HepG2 (cell line): ENCODE measurements around the gene GPRC5D. TPM values are rescaled to one million over a fixed set of nuclear protein-coding genes. Genes with fewer than 3 reads are reported as not detected.

Source experiments
- ATF7 ChIP-seq, 2 experiments: fragments of 450-650 bp in 1 of 2; sonication (generic) in 1 of 2; formaldehyde crosslinking in 1 of 2; IDR thresholded peaks; 2 replicates each; pipeline versions ENCODE4 v1.4.0 to v1.6.1; 2016 to 2020; ENCODE audit warnings: antibody characterized with exemption in 1 of 2, mild to moderate bottlenecking in 1 of 2, missing genetic modification reagents in 1 of 2
- CENPX ChIP-seq: sonication (generic); formaldehyde crosslinking; IDR thresholded peaks from 2 replicates; pipeline ENCODE4 v1.9.0; 2021; ENCODE audit warnings: mild to moderate bottlenecking, missing genetic modification reagents, moderate library complexity
- CREBL2 ChIP-seq: sonication (generic); formaldehyde crosslinking; IDR thresholded peaks from 2 replicates; pipeline ENCODE4 v1.8.1; 2023; ENCODE audit warnings: missing genetic modification reagents, mild to moderate bottlenecking, borderline replicate concordance
- GLI4 ChIP-seq: sonication (generic); formaldehyde crosslinking; IDR thresholded peaks from 2 replicates; pipeline ENCODE4 v1.5.1; 2020; ENCODE audit warnings: missing genetic modification reagents, mild to moderate bottlenecking, moderate library complexity, borderline replicate concordance
- HES4 ChIP-seq: sonication (generic); formaldehyde crosslinking; IDR thresholded peaks from 2 replicates; pipeline ENCODE4 v1.9.0; 2021; ENCODE audit warnings: mild to moderate bottlenecking, missing genetic modification reagents, borderline replicate concordance
- KLF11 ChIP-seq: IDR thresholded peaks from 2 replicates; pipeline ENCODE4 v1.6.1; 2016; ENCODE audit warnings: missing compliant biosample characterization
- PAWR ChIP-seq: sonication (generic); formaldehyde crosslinking; IDR thresholded peaks from 2 replicates; pipeline ENCODE4 v1.4.0; 2020; ENCODE audit warnings: missing genetic modification reagents, mild to moderate bottlenecking, borderline replicate concordance
- RELA ChIP-seq: sonication (generic); formaldehyde crosslinking; IDR thresholded peaks from 2 replicates; pipeline ENCODE4 v1.4.0; 2020; ENCODE audit warnings: missing genetic modification reagents
- SAP130 ChIP-seq: IDR thresholded peaks from 2 replicates; pipeline ENCODE4 v1.6.1; 2016; ENCODE audit warnings: low read depth
- TFE3 ChIP-seq: IDR thresholded peaks from 2 replicates; pipeline ENCODE4 v1.6.1; 2016
- THAP11 ChIP-seq: IDR thresholded peaks from 2 replicates; pipeline ENCODE4 v1.6.1; 2016; ENCODE audit warnings: missing biosample characterization, missing genetic modification reagents
- YEATS2 ChIP-seq: sonication (generic); formaldehyde crosslinking; IDR thresholded peaks from 2 replicates; pipeline ENCODE4 v1.4.0; 2020; ENCODE audit warnings: missing genetic modification reagents, borderline replicate concordance
- ZNF282 ChIP-seq: fragments of 450-650 bp; IDR thresholded peaks from 2 replicates; pipeline ENCODE4 v1.6.1; 2018; ENCODE audit not compliant: partially characterized antibody
- ZNF674 ChIP-seq: sonication (generic); formaldehyde crosslinking; IDR thresholded peaks from 2 replicates; pipeline ENCODE4 v1.5.0; 2020; ENCODE audit warnings: low read depth, mild to moderate bottlenecking, missing genetic modification reagents
- ZNF747 ChIP-seq: sonication (generic); formaldehyde crosslinking; IDR thresholded peaks from 2 replicates; pipeline ENCODE4 v1.8.1; 2023; ENCODE audit warnings: missing genetic modification reagents, mild to moderate bottlenecking, borderline replicate concordance
- ZNF792 ChIP-seq: IDR thresholded peaks from 2 replicates; pipeline ENCODE4 v1.6.1; 2016
- ZNF841 ChIP-seq: sonication (generic); formaldehyde crosslinking; IDR thresholded peaks from 2 replicates; pipeline ENCODE4 v1.8.1; 2023; ENCODE audit warnings: missing genetic modification reagents, borderline replicate concordance
- ZNF850 ChIP-seq: sonication (generic); formaldehyde crosslinking; conservative IDR thresholded peaks from 2 replicates; pipeline ENCODE4 v1.9.0; 2021; ENCODE audit warnings: mild to moderate bottlenecking, missing genetic modification reagents
- ZNF891 ChIP-seq: sonication (generic); formaldehyde crosslinking; IDR thresholded peaks from 2 replicates; pipeline ENCODE4 v1.5.0; 2020; ENCODE audit warnings: mild to moderate bottlenecking, missing genetic modification reagents
- polyA plus RNA-seq, 8 experiments: library from polyadenylated mRNA; depleted of rRNA in 3 of 8; stranded (reverse) in 7 of 8; unstranded in 1 of 8; fragments of >200 nt; fragmentation: Illumina TruSeq in 4 of 8; extraction: Trizol in 4 of 8; gene quantifications; 2 replicates each; pipeline versions ENCODE4 v1.2.1 to v1.2.3, GENCODE V29; 2011 to 2016; ENCODE audit warnings: low read depth in 4 of 8, missing spikeins in 1 of 8, mixed read lengths in 1 of 8; ENCODE audit not compliant: insufficient read depth in 1 of 8
- total RNA-seq, 5 experiments: library from RNA; depleted of rRNA; stranded (reverse); fragments of >200 nt; fragmentation: Illumina TruSeq; extraction: Trizol; gene quantifications; 2 replicates each; pipeline ENCODE4 v1.2.3, GENCODE V29; 2016; ENCODE audit warnings: low read depth in 1 of 5
- TF ChIP-seq, protein P1 (sequence below): sonication (generic); formaldehyde crosslinking; IDR thresholded peaks from 2 replicates; pipeline ENCODE4 v1.5.1; 2020; ENCODE audit warnings: missing genetic modification reagents, mild to moderate bottlenecking, borderline replicate concordance
- TF ChIP-seq, protein P2 (sequence below): sonication (generic); formaldehyde crosslinking; IDR thresholded peaks from 2 replicates; pipeline ENCODE4 v1.5.0; 2020; ENCODE audit warnings: mild to moderate bottlenecking, missing genetic modification reagents

The GPRC5D gene
- total and polyA plus RNA-seq, 2 of the 13 experiments (the other 11 are each of a cell fraction or from before 2014, with no cell fraction given) = not detected

DNA sequence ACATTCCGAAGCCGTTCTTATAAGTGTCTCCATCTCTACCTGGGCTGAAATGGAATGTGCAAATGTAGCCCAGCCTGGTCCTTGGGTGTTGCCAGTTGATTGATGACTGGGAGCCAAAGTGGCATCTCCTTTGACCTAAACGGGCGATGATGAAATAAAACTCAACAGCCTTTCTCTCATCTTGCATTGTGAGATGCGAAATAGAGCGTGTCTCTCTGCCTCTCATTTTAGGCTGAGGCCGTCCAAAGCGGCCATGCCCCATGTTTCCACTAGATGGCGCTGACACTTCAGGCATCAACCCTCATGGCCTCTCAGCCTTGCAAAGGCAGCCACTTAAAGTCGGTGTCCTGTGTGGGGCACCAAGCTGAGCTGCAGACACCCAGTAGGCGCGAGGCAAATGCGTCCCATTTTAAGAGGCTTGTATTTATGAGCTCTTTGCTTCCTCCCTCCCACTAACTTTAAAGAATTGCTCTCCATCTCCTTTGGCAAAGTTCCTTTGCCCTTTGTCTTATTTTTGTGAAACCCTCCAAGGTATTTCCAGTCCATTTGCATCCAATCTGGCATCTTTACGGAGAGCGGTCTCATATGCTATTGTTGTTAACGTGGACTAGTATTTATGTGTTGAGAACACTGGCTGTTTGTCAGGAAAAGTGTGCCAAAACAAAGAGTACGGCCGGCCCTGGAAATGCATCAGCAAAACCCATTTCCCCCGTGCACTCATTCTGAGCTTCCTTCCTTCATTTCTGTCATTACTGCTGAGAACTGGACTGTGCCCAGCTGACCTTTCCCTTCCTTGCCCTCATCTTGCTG lies 35.6 kb downstream of the GPRC5D start (continued):
- TF ChIP-seq ZNF747 (CRISPR knock-in tag) (no peak), ZNF850 (CRISPR knock-in tag) (no peak), GLI4 (CRISPR knock-in tag) (0 out of 2 replicates have a peak, but pooled peaks have one; percentile 52), ZNF841 (no peak), CREBL2 (CRISPR knock-in tag) (no peak), ATF7 (IDR thresholded peaks at IDR 0.05) (no peak), ATF7 (CRISPR knock-in tag; IDR thresholded peaks at IDR 0.05) (no peak), ZNF282 (no peak), PAWR (CRISPR knock-in tag) (no peak), RELA (no peak), YEATS2 (CRISPR knock-in tag) (no peak), SAP130 (peak; percentile 23; the same call in 1 of the 2 replicates), ZNF674 (CRISPR knock-in tag) (no peak), CENPX (CRISPR knock-in tag) (no peak), TFE3 (CRISPR knock-in tag) (no peak), THAP11 (CRISPR knock-in tag) (peak; percentile 37; the same call in 1 of the 2 replicates), ZNF891 (CRISPR knock-in tag) (no peak), KLF11 (no peak), ZNF792 (CRISPR knock-in tag) (0 out of 2 replicates have a peak, but pooled peaks have one; percentile 32), HES4 (CRISPR knock-in tag) (no peak)
- TF ChIP-seq, protein P1, sequence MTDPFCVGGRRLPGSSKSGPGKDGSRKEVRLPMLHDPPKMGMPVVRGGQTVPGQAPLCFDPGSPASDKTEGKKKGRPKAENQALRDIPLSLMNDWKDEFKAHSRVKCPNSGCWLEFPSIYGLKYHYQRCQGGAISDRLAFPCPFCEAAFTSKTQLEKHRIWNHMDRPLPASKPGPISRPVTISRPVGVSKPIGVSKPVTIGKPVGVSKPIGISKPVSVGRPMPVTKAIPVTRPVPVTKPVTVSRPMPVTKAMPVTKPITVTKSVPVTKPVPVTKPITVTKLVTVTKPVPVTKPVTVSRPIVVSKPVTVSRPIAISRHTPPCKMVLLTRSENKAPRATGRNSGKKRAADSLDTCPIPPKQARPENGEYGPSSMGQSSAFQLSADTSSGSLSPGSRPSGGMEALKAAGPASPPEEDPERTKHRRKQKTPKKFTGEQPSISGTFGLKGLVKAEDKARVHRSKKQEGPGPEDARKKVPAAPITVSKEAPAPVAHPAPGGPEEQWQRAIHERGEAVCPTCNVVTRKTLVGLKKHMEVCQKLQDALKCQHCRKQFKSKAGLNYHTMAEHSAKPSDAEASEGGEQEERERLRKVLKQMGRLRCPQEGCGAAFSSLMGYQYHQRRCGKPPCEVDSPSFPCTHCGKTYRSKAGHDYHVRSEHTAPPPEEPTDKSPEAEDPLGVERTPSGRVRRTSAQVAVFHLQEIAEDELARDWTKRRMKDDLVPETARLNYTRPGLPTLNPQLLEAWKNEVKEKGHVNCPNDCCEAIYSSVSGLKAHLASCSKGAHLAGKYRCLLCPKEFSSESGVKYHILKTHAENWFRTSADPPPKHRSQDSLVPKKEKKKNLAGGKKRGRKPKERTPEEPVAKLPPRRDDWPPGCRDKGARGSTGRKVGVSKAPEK (CRISPR knock-in tag) = peak; percentile 73; the same call in 1 of the 2 replicates
- TF ChIP-seq, protein P2, sequence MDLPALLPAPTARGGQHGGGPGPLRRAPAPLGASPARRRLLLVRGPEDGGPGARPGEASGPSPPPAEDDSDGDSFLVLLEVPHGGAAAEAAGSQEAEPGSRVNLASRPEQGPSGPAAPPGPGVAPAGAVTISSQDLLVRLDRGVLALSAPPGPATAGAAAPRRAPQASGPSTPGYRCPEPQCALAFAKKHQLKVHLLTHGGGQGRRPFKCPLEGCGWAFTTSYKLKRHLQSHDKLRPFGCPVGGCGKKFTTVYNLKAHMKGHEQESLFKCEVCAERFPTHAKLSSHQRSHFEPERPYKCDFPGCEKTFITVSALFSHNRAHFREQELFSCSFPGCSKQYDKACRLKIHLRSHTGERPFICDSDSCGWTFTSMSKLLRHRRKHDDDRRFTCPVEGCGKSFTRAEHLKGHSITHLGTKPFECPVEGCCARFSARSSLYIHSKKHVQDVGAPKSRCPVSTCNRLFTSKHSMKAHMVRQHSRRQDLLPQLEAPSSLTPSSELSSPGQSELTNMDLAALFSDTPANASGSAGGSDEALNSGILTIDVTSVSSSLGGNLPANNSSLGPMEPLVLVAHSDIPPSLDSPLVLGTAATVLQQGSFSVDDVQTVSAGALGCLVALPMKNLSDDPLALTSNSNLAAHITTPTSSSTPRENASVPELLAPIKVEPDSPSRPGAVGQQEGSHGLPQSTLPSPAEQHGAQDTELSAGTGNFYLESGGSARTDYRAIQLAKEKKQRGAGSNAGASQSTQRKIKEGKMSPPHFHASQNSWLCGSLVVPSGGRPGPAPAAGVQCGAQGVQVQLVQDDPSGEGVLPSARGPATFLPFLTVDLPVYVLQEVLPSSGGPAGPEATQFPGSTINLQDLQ (CRISPR knock-in tag) = no peak
